CD14-positive monocyte (primary cell): Measurements from ENCODE around the gene ZBTB22. TPM values are rescaled to one million over a fixed set of nuclear protein-coding genes. Genes with fewer than 3 reads are reported as not detected.

Source experiments
- DNase-seq, 3 donors: peaks; one replicate each; pipeline ENCODE4 v3.0.0-alpha.2; 2011 to 2022
- H2AFZ ChIP-seq: 2 replicates; pipeline ENCODE4 v1.6.0; 2012; ENCODE audit warnings: mild to moderate bottlenecking, low read depth, low read length, inconsistent platforms; ENCODE audit not compliant: insufficient read depth, poor library complexity, severe bottlenecking
- H3K27ac ChIP-seq, 2 donors: 1 replicate in 1 of 2; 2 replicates in 1 of 2; pipeline ENCODE4 v1.5.1; 2012 to 2013; ENCODE audit warnings: low read length in 2 of 2, control low read depth in 1 of 2, inconsistent platforms in 1 of 2, low read depth in 1 of 2, mild to moderate bottlenecking in 1 of 2
- H3K27me3 ChIP-seq, 2 donors: one replicate each; pipeline versions ENCODE4 v1.6.0 to v1.6.1; 2011 to 2013; ENCODE audit warnings: low read length in 2 of 2; ENCODE audit not compliant: control insufficient read depth in 2 of 2, insufficient read depth in 2 of 2
- H3K36me3 ChIP-seq, 2 donors: replicated peaks in 1 of 2; 1 replicate in 1 of 2; 2 replicates in 1 of 2; pipeline versions ENCODE4 v1.5.1 to v1.6.1; 2012 to 2013; ENCODE audit warnings: low read length in 2 of 2, control low read depth in 1 of 2, inconsistent platforms in 1 of 2, mild to moderate bottlenecking in 1 of 2; ENCODE audit not compliant: insufficient read depth in 2 of 2, control insufficient read depth in 1 of 2
- H3K4me1 ChIP-seq, 2 donors: 1 replicate in 1 of 2; 2 replicates in 1 of 2; pipeline versions ENCODE4 v1.5.1 to v1.6.1; 2012 to 2013; ENCODE audit warnings: low read length in 2 of 2, control low read depth in 1 of 2, inconsistent platforms in 1 of 2, mild to moderate bottlenecking in 1 of 2, moderate library complexity in 1 of 2; ENCODE audit not compliant: insufficient read depth in 2 of 2, control insufficient read depth in 1 of 2
- H3K4me2 ChIP-seq: replicated peaks from 2 replicates; pipeline ENCODE3; 2012; ENCODE audit warnings: low read length, moderate library complexity, mild to moderate bottlenecking; ENCODE audit not compliant: poor library complexity, severe bottlenecking; ENCODE audit errors: extremely low read depth
- H3K4me3 ChIP-seq, 3 experiments: fragments of 200-600 bp in 1 of 3; sonication (generic) in 1 of 3; replicated peaks in 1 of 3; 1 replicate in 2 of 3; 2 replicates in 1 of 3; pipeline ENCODE4 v1.5.1; 2011 to 2013; ENCODE audit warnings: low read length in 3 of 3, mild to moderate bottlenecking in 3 of 3, control low read depth in 2 of 3, low read depth in 2 of 3, inconsistent platforms in 1 of 3, moderate library complexity in 1 of 3
- H3K79me2 ChIP-seq: 2 replicates; pipeline ENCODE4 v1.6.0; 2012; ENCODE audit warnings: mild to moderate bottlenecking, control low read depth, inconsistent platforms, low read length, moderate library complexity; ENCODE audit not compliant: insufficient read depth
- H3K9ac ChIP-seq: 2 replicates; pipeline ENCODE4 v1.6.0; 2017; ENCODE audit warnings: low read length, mild to moderate bottlenecking; ENCODE audit not compliant: insufficient read depth, poor library complexity, severe bottlenecking
- H3K9me3 ChIP-seq, 2 donors: replicated peaks in 1 of 2; 1 replicate in 1 of 2; 2 replicates in 1 of 2; pipeline versions ENCODE4 v1.5.1 to v1.6.1; 2012 to 2013; ENCODE audit warnings: low read length in 2 of 2, control low read depth in 1 of 2; ENCODE audit not compliant: control insufficient read depth in 1 of 2, insufficient read depth in 1 of 2
- H4K20me1 ChIP-seq: 2 replicates; pipeline ENCODE4 v1.6.0; 2012; ENCODE audit warnings: mild to moderate bottlenecking, low read length, control low read depth, moderate library complexity; ENCODE audit not compliant: insufficient read depth
- H3K27ac Mint-ChIP-seq, 7 donors: one replicate each; pipeline ENCODE4 v1.8.0; 2020; ENCODE audit warnings: mild to moderate bottlenecking in 7 of 7, mixed read lengths in 7 of 7, moderate library complexity in 6 of 7, inconsistent platforms in 2 of 7
- H3K27me3 Mint-ChIP-seq, 3 donors: one replicate each; pipeline ENCODE4 v1.8.0; 2021 to 2022; ENCODE audit warnings: low read depth in 3 of 3, mild to moderate bottlenecking in 3 of 3, mixed read lengths in 3 of 3, moderate library complexity in 3 of 3, inconsistent platforms in 1 of 3
- H3K36me3 Mint-ChIP-seq, 2 donors: one replicate each; pipeline ENCODE4 v1.8.0; 2020; ENCODE audit warnings: mixed read lengths in 2 of 2, inconsistent platforms in 1 of 2, mild to moderate bottlenecking in 1 of 2
- H3K4me1 Mint-ChIP-seq: one replicate; pipeline ENCODE4 v1.8.0; 2020; ENCODE audit warnings: mild to moderate bottlenecking, mixed read lengths
- H3K4me3 Mint-ChIP-seq, 2 donors: one replicate each; pipeline ENCODE4 v1.8.0; 2020; ENCODE audit warnings: mild to moderate bottlenecking in 2 of 2, mixed read lengths in 2 of 2, moderate library complexity in 1 of 2
- H3K9me3 Mint-ChIP-seq, 7 donors: one replicate each; pipeline ENCODE4 v1.8.0; 2020 to 2022; ENCODE audit warnings: mixed read lengths in 7 of 7, mild to moderate bottlenecking in 6 of 7, moderate library complexity in 6 of 7, inconsistent platforms in 2 of 7
- CTCF ChIP-seq: fragments of 200-600 bp; IDR thresholded peaks from one replicate; pipeline ENCODE4 v1.8.0; 2022; ENCODE audit warnings: antibody characterized with exemption, mild to moderate bottlenecking
- WGBS: methylation state at CpG from one replicate; pipeline ENCODE4 v1.1.5; 2013; ENCODE audit warnings: missing lambda C conversion rate; ENCODE audit not compliant: insufficient coverage; 5-methylcytosine and 5-hydroxymethylcytosine counted together
- intact Hi-C, 2 donors: fragments of 100-400 bp; cut with micrococcal nuclease; formaldehyde crosslinking; loops; one replicate each; pipeline versions ENCODE4 v1.15.0 to v1.15.1; 2023
- polyA plus RNA-seq, 3 donors: library from polyadenylated mRNA; depleted of rRNA in 1 of 3; unstranded in 2 of 3; stranded (reverse) in 1 of 3; fragments of 300-500 nt in 2 of 3; fragments of >200 nt in 1 of 3; fragmentation: Illumina TruSeq in 2 of 3; gene quantifications; 1 replicate in 2 of 3; 2 replicates in 1 of 3; pipeline ENCODE4 v1.2.3, GENCODE V29; 2012 to 2021

The ZBTB22 gene
- polyA plus RNA-seq, 3 donors = 12.2 to 16.5 (median 16.1) TPM

DNA sequence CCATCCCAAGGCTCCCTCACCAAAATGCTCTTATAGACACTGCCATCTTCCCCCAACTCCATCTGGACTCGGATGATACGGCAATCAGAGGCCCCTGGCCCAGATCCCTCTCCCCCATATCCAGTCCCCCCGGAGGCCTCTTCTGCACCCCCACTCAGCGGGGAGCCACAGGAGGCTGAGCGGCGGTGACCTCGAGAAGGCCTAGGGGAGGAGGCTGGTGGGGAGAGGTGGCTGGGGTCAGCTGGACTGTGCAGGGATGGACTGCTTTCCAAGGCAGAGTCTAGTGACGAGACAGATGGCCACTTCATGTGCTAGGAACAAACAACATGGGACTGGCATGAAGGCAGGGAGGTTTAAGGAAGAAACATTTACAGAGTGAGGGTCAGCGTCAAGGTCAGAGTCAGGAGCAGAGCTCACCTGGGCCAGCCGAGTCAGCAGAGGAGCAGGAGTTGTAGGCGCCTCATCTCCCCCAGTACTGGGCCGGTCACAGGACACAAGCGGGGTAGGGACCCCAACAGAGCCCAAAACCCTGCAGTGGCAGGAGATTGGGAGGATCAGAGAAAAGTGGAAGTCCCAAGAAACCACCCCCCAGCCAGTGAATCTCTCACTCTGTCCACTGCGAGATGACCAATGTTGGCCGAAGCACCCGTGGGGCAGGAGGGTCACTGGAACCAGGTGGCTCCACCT is 24.4 kb downstream of the ZBTB22 start:
- H3K79me2 ChIP-seq = peaks cover 66% of the 10 kb centered on the region
- no peak for DNase-seq
- H3K4me1 Mint-ChIP-seq = peaks cover 44% of the 10 kb centered on the region
- peaks cover 55 to 63% of the 10 kb centered on the region in 2 donors for H3K36me3 ChIP-seq
- peaks cover 0 to 2% (median 0%) of the 10 kb centered on the region in 3 donors for H3K27me3 Mint-ChIP-seq
- peaks cover 0 to 2% (median 0%) of the 10 kb centered on the region in 7 donors for H3K9me3 Mint-ChIP-seq
- intact Hi-C loops = loop anchor here in 1 of 2 donors (10.0 kb wide), 1 partner anchor 102 kb away; the partner anchor contains the start of gene KIFC1
- H3K27ac ChIP-seq = no peak overlapping the region
- H3K4me2 ChIP-seq = no peak overlapping the region
- no peaks in the 10 kb centered on the region for H3K27me3 ChIP-seq
- peaks cover 30 to 33% of the 10 kb centered on the region in 2 donors for H3K4me1 ChIP-seq
- no peak overlapping the region for H3K4me3 Mint-ChIP-seq
- 90% methylated on average over 2 of the region's 16 CpGs for WGBS
- no peak overlapping the region for H3K9ac ChIP-seq
- no peak overlapping the region for H3K4me3 ChIP-seq
- no peaks in the 10 kb centered on the region for H3K9me3 ChIP-seq
- TF ChIP-seq CTCF = no peak
- peaks cover 72% of the 10 kb centered on the region for H4K20me1 ChIP-seq
- H2AFZ ChIP-seq = no peak overlapping the region
- peak overlapping the region in 3 of 7 donors; percentile 35 to 65 (median 39) for H3K27ac Mint-ChIP-seq
- peaks cover 54 to 58% of the 10 kb centered on the region in 2 donors for H3K36me3 Mint-ChIP-seq

GRCh38 chr6:33290459-33290858 is 27.1 kb downstream of the ZBTB22 start:
- Histone ChIP-seq H3K27ac (peak overlapping the region in 1 of 2 donors; percentile 75), H3K79me2 (peaks cover 55% of the 10 kb centered on the region), H4K20me1 (peaks cover 55% of the 10 kb centered on the region), H3K4me1 (peaks cover 19 to 23% of the 10 kb centered on the region in 2 donors), H3K9ac (peak overlapping the region; percentile 68), H2AFZ (no peak overlapping the region), H3K36me3 (peaks cover 52 to 70% of the 10 kb centered on the region in 2 donors), H3K4me3 (peak overlapping the region in 1 of 3 experiments; percentile 99), H3K4me2 (peak overlapping the region; percentile 90), H3K9me3 (no peaks in the 10 kb centered on the region), H3K27me3 (no peaks in the 10 kb centered on the region)
- 89% methylated on average over 2 of the region's 7 CpGs for WGBS
- Mint-ChIP-seq H3K9me3 (no peaks in the 10 kb centered on the region), H3K4me3 (peak overlapping the region; percentile 99 to 100), H3K27ac (peak overlapping the region in 2 of 7 donors; percentile 32 to 94), H3K27me3 (no peaks in the 10 kb centered on the region), H3K4me1 (peaks cover 33% of the 10 kb centered on the region), H3K36me3 (peaks cover 61 to 64% of the 10 kb centered on the region in 2 donors)
- intact Hi-C loops = loop anchor here in 1 of 2 donors (10.0 kb wide), 1 partner anchor 104 kb away; the partner anchor contains the start of gene KIFC1
- DNase-seq = no peak
- TF ChIP-seq CTCF = no peak
